A673 (cell line): Measurements from ENCODE around the gene LPP. TPM values are rescaled to one million over a fixed set of nuclear protein-coding genes. Genes with fewer than 3 reads are reported as not detected.
A peak's percentile ranks its signal among the peaks of the same experiment; 100 is the strongest.

Source experiments
- BruUV-seq: library from RNA; stranded (reverse); fragments of 400-500 nt; replicated peaks from 2 replicates; lab custom pipeline; 2021; lab: Mats Ljungman, UMichigan
- CTCF ChIA-PET: fragments of 300-600 bp; sonication (Branson Sonifier 250); formaldehyde crosslinking; loops from one replicate; lab custom pipeline; 2022; ENCODE audit warnings: antibody characterized with exemption; lab: Charles Lee
- POLR2A ChIA-PET: fragments of 300-600 bp; sonication (Branson Sonifier 250); formaldehyde crosslinking; loops from one replicate; lab custom pipeline; 2022; ENCODE audit warnings: antibody characterized with exemption; ENCODE audit not compliant: low non-redundant PET; lab: Charles Lee
- DNase-seq: peaks from one replicate; pipeline ENCODE4 v3.0.0-alpha.2; 2015; ENCODE audit warnings: low spot score
- H3K27ac ChIP-seq: fragments of 200-600 bp; sonication (generic); 2 replicates; pipeline ENCODE4 v1.5.1; 2016; ENCODE audit warnings: mixed run types, low read depth, mild to moderate bottlenecking, mixed read lengths, antibody characterized with exemption, low read length; ENCODE audit not compliant: poor library complexity, severe bottlenecking
- H3K27me3 ChIP-seq: fragments of 200-600 bp; sonication (generic); replicated peaks from 2 replicates; pipeline ENCODE4 v1.6.1; 2017; ENCODE audit warnings: mixed run types, low read depth, mild to moderate bottlenecking, mixed read lengths, antibody characterized with exemption, low read length; ENCODE audit not compliant: insufficient read depth, poor library complexity
- H3K36me3 ChIP-seq: fragments of 200-600 bp; sonication (generic); 2 replicates; pipeline ENCODE4 v1.6.1; 2016; ENCODE audit warnings: mixed run types, mild to moderate bottlenecking, mixed read lengths, antibody characterized with exemption, low read length; ENCODE audit not compliant: insufficient read depth, poor library complexity, severe bottlenecking
- H3K4me1 ChIP-seq: fragments of 200-600 bp; sonication (generic); 2 replicates; pipeline ENCODE4 v1.6.1; 2017; ENCODE audit warnings: mixed run types, mild to moderate bottlenecking, mixed read lengths, antibody characterized with exemption, low read length; ENCODE audit not compliant: insufficient read depth, poor library complexity, severe bottlenecking
- H3K4me3 ChIP-seq: fragments of 200-600 bp; sonication (generic); 2 replicates; pipeline ENCODE4 v1.5.1; 2016; ENCODE audit warnings: low read depth, mixed run types, mild to moderate bottlenecking, mixed read lengths, low read length; ENCODE audit not compliant: poor library complexity, severe bottlenecking
- H3K9me3 ChIP-seq: fragments of 200-600 bp; sonication (generic); 2 replicates; pipeline ENCODE4 v1.6.1; 2016; ENCODE audit warnings: mixed run types, low read depth, mild to moderate bottlenecking, mixed read lengths, antibody characterized with exemption, low read length; ENCODE audit not compliant: poor library complexity, severe bottlenecking
- CTCF ChIP-seq: fragments of 300-800, 200-600 bp; sonication (generic); conservative IDR thresholded peaks from 2 replicates; pipeline ENCODE4 v1.5.1; 2017; ENCODE audit warnings: low read depth, mild to moderate bottlenecking, antibody characterized with exemption, low read length, moderate library complexity, mixed read lengths
- EZH2 ChIP-seq: fragments of 200-600 bp; sonication (generic); IDR thresholded peaks from 2 replicates; pipeline ENCODE4 v1.6.1; 2017; ENCODE audit warnings: borderline replicate concordance, low read depth, mild to moderate bottlenecking, mixed read lengths, antibody characterized with exemption, low read length; ENCODE audit not compliant: poor library complexity, severe bottlenecking
- intact Hi-C: fragments of 100-400 bp; cut with micrococcal nuclease; formaldehyde crosslinking; loops from one replicate; pipeline ENCODE4 v1.10.0; 2022; ENCODE audit not compliant: unreplicated experiment
- total RNA-seq: library from RNA; stranded (reverse); gene quantifications from 2 replicates; pipeline ENCODE4 v1.2.3, GENCODE V29; 2021

Gene LPP
- total RNA-seq, 1 experiment from 2014 or later: 39.7 TPM

GRCh38 chr3:188332085-188332484 is 178.1 kb downstream of the LPP start:
- Histone ChIP-seq H3K27ac (no peak overlapping the region), H3K9me3 (no peaks in the 10 kb centered on the region), H3K4me3 (no peak overlapping the region), H3K36me3 (no peaks in the 10 kb centered on the region), H3K27me3 (no peaks in the 10 kb centered on the region), H3K4me1 (peaks cover 27% of the 10 kb centered on the region)
- BruUV-seq: no TSS peak
- ChIA-PET POLR2A (interaction anchor here (0.7 kb wide), 1 partner anchor 1423 kb away, joined by 3 read pairs; no protein-coding TSS in a partner anchor), CTCF (no interaction called here)
- TF ChIP-seq CTCF (no peak), EZH2 (no peak)
- intact Hi-C loops: no loop called here
- no peak for DNase-seq

- BruUV-seq: no TSS peak
- H3K9me3 ChIP-seq: no peaks in the 10 kb centered on the region
- H3K4me1 ChIP-seq: peaks cover 27% of the 10 kb centered on the region
- CTCF ChIA-PET: no interaction called here
- no peaks in the 10 kb centered on the region for H3K36me3 ChIP-seq
- DNase-seq: peak; percentile 66
- no peaks in the 10 kb centered on the region for H3K27me3 ChIP-seq
- no peak overlapping the region for H3K4me3 ChIP-seq
- TF ChIP-seq CTCF (no peak), EZH2 (no peak)
- peak overlapping the region; percentile 9 for H3K27ac ChIP-seq
- intact Hi-C loops: no loop called here
- POLR2A ChIA-PET: no interaction called here
These were observed 181.7 kb downstream of the LPP start for GRCh38 chr3:188335656-188336055.

- Histone ChIP-seq H3K27me3 (no peaks in the 10 kb centered on the region), H3K4me3 (no peak overlapping the region), H3K9me3 (no peaks in the 10 kb centered on the region), H3K36me3 (no peaks in the 10 kb centered on the region), H3K4me1 (peaks cover 27% of the 10 kb centered on the region), H3K27ac (no peak overlapping the region)
- ChIA-PET POLR2A (no interaction called here), CTCF (no interaction called here)
- DNase-seq: no peak
- intact Hi-C loops: no loop called here
- BruUV-seq: no TSS peak
- TF ChIP-seq EZH2 (no peak), CTCF (no peak)
These were observed 182.2 kb downstream of the LPP start for GRCh38 chr3:188336178-188336577.
